ENCODE data around the gene RAI1.

GRCh38 chr17:17859909-17860765 is 178.9 kb downstream of the RAI1 start:
- no peak for TF ChIP-seq EP300 (IDR thresholded peaks at IDR 0.05)
- TF ChIP-seq, protein P1, sequence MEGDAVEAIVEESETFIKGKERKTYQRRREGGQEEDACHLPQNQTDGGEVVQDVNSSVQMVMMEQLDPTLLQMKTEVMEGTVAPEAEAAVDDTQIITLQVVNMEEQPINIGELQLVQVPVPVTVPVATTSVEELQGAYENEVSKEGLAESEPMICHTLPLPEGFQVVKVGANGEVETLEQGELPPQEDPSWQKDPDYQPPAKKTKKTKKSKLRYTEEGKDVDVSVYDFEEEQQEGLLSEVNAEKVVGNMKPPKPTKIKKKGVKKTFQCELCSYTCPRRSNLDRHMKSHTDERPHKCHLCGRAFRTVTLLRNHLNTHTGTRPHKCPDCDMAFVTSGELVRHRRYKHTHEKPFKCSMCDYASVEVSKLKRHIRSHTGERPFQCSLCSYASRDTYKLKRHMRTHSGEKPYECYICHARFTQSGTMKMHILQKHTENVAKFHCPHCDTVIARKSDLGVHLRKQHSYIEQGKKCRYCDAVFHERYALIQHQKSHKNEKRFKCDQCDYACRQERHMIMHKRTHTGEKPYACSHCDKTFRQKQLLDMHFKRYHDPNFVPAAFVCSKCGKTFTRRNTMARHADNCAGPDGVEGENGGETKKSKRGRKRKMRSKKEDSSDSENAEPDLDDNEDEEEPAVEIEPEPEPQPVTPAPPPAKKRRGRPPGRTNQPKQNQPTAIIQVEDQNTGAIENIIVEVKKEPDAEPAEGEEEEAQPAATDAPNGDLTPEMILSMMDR (IDR thresholded peaks at IDR 0.05) = peak; percentile 99
- TF ChIP-seq MYC (IDR thresholded peaks at IDR 0.05; ENCODE audit: borderline replicate concordance, low read length) = no peak
- TF ChIP-seq, protein P2, sequence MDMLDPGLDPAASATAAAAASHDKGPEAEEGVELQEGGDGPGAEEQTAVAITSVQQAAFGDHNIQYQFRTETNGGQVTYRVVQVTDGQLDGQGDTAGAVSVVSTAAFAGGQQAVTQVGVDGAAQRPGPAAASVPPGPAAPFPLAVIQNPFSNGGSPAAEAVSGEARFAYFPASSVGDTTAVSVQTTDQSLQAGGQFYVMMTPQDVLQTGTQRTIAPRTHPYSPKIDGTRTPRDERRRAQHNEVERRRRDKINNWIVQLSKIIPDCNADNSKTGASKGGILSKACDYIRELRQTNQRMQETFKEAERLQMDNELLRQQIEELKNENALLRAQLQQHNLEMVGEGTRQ (IDR thresholded peaks at IDR 0.05) = no peak
- no peak for TF ChIP-seq ESRRA (IDR thresholded peaks at IDR 0.05; ENCODE audit: borderline replicate concordance, low read length)
- no peak for TF ChIP-seq POLR2A (IDR thresholded peaks at IDR 0.05; ENCODE audit: low read length)
- peak; percentile 98 to 99 for TF ChIP-seq RAD21 (conservative IDR thresholded peaks at IDR 0.05 in 1 of 2, IDR thresholded peaks at IDR 0.05 in 1 of 2)
- no peak for TF ChIP-seq RCOR1 (IDR thresholded peaks at IDR 0.05; ENCODE audit: low read depth, low read length)
- no peak for TF ChIP-seq JUN (IDR thresholded peaks at IDR 0.05)
- no peak for TF ChIP-seq KDM1A (IDR thresholded peaks at IDR 0.05; ENCODE audit: low read depth)

Measured in A549 (cell line).